GM10266 (cell line): ENCODE data around the gene MOB3A.

Experiments
- DNase-seq: peaks from one replicate; pipeline ENCODE4 v3.0.0; 2012; ENCODE audit errors: extremely low spot score
- CTCF ChIP-seq: IDR thresholded peaks from 2 replicates; pipeline ENCODE4 v1.5.1; 2012; ENCODE audit warnings: mild to moderate bottlenecking, low read depth; ENCODE audit not compliant: control insufficient read depth, insufficient read depth; ENCODE audit errors: missing control alignments

MOB3A gene

GRCh38 chr19:2040647-2041432 is 55.3 kb downstream of the MOB3A start:
- no peak for DNase-seq
- TF ChIP-seq CTCF: no peak

GRCh38 chr19:2039959-2040646 is 56.0 kb downstream of the MOB3A start:
- no peak for DNase-seq
- no peak for TF ChIP-seq CTCF

- no peak for TF ChIP-seq CTCF
- no peak for DNase-seq
Observed at GRCh38 chr19:2039089-2039958, 56.8 kb downstream of the MOB3A start.

GRCh38 chr19:2038284-2039088 is 57.6 kb downstream of the MOB3A start:
- no peak for DNase-seq
- TF ChIP-seq CTCF: no peak

- DNase-seq: no peak
Observed at GRCh38 chr19:2037651-2038255, 58.4 kb downstream of the MOB3A start.

More at GRCh38 chr19:2037651-2038255, 58.4 kb downstream of the MOB3A start:
- no peak for TF ChIP-seq CTCF
